HG03521 (cell line): ENCODE data around the gene DPAGT1.
"Not testable (repeated sequence)": the region's sequence is repeated elsewhere in the genome, so short reads cannot be mapped to it uniquely, and the experiment has no call there.

ENCODE experiments used
- ATAC-seq: cut with Tn5 transposase; IDR thresholded peaks from one replicate; pipeline ENCODE4 v1.9.1; 2021; ENCODE audit warnings: mild to moderate bottlenecking, moderate library complexity; ENCODE audit not compliant: unreplicated experiment

Gene DPAGT1

DNA sequence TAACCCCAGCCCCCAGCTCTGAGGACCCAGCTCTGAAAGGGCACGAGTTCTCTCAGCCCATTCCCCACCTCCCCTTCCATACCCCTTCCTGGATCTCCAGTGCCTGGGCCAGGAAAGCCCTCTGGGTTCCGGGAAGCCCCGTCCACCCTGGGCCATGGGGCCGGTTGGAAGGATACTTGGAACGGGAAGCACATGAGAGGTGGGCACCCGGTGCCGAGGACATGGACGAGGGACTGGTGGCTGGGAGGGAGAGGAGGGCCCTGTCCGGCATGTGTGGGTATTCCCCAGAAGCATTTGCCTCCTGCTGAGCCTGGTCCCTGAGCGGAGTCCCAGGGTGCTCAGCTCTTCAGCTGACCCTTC lies 14.6 kb upstream of the DPAGT1 start:
- no peak for ATAC-seq

DNA sequence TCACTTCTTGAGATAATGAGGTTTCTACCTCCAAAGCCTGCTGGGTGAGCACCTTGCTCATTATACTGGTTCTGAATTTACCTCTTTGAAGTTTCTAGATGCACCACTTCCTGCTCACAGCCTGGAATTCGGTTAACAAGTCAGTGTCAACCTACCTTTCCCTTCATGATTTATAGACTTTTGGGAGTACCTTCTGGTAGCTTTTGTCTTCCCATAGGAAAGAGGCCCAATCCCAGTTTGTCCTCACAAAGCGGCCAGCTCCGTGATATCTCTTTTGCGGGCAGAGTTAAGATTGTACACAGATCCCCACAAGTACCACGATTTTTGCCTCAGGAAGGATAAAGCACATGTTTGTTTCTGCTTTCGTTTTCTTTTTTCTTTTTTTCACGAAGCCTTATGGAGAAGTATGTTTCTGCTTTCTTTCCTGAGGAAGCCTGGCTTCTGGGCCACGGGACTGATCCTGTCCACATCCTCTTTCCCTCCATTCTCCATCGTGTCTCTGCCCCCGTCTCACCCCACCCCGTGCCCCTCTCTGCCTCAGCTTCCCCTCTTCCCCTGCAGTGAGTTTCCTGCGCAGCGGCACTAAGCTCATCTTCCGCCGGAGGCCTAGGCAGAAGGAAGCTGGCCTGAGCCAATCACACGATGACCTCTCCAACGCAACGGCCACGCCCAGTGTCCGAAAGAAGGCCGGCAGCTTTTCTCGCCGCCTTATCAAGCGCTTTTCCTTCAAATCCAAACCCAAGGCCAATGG lies 14.0 kb upstream of the DPAGT1 start:
- ATAC-seq: no peak

DNA sequence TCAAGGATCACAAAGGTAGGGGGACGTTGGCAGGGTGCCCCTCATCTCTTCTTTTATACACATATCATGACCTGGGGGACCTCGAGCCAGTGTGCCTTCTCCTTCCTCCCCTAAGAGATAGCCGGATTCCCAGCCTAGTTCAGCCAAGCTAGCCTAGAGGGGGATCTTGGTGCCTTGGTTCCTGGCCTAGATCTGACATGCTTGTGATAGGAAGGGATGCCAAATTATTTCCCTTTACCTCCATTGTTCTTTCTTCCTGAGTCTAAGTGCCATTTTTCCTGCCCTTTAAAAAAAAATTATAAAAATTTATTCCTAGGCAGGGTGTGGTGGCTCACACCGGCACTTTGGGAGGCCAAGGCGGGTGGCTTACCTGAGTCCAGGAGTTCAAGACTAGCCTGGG lies 12.7 kb upstream of the DPAGT1 start:
- ATAC-seq: no peak

DNA sequence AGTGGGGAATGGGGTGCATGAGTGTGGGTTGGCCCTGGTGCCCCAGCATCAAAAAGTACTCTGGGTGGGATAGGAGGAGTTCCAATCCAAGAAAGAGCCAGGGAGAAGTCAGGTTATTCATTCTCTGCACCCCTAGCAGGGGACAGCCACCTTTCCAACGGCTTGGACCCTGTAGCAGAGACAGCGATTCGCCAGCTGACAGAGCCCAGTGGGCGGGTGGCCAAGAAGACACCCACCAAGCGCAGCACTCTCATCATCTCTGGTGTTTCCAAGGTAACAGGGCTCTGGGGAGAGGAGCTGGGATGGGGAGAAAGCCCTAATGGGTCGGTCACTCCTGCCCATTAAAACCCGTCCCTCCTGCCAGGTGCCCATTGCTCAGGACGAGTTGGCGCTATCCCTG lies 12.1 kb upstream of the DPAGT1 start:
- no peak for ATAC-seq

DNA sequence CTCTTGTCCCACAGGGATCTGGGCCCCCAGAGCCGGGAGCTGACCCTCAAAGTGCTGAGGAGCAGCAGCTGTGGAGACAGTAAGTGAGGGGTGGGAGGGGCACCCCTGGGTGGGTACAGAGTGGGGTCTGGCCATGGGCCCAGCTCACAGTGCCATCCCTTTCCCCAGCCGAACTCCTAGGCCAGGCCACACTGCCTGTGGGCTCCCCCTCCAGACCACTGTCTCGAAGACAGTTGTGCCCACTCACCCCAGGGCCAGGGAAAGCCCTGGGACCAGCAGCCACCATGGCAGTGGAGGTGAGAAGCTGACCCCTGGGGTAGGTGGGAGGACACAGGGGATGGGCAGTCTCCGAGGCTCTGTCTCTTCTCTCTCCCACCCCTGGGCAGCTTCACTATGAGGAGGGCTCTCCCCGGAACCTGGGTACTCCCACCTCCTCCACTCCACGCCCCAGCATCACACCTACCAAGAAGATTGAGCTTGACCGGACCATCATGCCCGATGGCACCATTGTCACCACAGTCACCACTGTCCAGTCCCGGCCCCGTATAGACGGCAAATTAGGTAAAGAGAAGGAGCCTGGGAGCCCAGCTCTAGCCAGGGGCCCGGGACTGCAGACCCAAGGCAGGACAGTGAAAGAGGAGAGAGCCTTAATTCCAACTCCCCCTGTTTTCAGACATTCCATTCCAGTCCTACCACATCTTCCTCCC lies 10.8 kb upstream of the DPAGT1 start:
- no peak for ATAC-seq

DNA sequence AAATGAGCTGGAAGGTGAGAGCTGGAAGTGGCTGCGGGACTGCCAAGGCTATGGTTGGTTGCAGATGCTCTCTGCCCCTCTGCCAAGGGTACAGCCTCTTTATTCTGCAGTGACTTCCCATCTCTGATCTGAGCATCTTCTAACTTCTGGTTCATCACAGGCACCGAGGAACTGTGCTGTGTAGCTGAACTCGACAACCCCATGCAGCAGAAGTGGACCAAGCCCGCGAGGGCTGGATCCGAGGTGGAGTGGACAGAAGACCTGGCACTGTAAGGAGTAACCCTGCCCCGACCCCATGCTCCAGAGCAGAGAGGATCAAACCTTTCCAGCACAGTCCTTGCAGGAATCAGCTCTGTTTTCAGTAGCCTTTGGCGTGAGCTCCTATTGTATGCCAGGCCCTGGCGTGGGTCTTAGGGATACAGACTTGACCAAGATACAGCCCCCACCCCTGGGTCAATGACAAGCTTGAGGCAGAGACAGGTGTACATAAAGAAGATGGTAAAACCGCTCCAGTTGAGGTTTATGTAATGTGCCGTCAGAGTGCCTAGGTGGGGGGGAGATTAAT lies 9.8 kb upstream of the DPAGT1 start:
- no peak for ATAC-seq

DNA sequence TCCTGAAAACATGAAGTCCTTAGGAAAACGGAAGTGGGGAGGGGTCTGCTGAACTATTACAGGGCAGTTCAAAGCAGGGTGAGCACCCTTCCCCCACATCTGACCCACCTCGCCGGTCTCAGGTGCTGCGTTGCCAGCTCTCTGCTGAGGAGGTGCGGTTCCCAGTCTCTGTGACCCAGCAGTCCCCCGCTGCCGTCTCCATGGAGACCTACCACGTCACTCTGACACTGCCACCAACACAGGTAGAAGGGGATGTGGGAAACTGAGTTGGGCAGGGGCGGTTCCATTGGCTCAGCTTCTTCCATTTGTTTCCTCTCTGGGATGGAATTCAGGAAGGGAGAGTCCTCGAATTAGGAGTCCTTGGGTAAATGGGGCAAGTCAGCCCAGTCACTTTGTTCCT lies 8.8 kb upstream of the DPAGT1 start:
- no peak for ATAC-seq

DNA sequence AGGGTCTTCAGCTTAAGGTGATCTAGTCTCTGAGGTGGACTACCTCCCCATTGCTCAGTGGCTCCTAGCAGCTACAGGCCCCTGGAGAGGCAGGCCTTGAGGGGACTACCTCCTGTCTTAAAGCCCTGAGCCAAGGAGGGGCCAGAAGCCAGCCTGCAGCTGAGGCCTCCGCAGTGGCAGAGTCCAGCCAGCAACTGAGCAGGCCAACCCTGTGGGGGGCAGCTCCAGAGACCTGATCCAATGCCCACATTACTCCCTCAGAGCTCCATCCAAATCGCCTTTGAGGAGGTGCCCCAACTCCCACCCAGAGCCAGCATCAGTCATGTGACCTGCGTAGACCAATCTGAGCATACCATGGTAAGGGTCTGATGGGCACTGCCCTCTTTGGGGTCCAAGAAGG lies 8.2 kb upstream of the DPAGT1 start:
- no peak for ATAC-seq

DNA sequence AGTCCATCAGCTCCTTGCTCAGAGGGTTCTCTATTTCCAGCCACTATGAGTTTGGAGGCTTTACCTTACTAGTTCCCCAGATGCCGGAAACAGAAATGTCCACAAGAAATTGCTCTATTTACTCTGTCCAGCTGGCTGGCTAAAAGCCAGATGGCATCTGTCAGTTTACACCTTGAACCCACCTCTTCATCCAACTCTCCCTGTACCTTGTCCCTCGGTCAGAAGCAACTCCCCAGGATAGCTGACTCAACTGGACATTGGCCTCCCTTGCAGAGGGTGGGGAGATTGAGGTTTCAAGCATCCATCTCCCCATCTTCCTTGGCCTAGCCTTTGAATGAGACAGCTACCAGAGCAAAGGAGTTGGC lies 7.2 kb upstream of the DPAGT1 start:
- ATAC-seq: no peak

DNA sequence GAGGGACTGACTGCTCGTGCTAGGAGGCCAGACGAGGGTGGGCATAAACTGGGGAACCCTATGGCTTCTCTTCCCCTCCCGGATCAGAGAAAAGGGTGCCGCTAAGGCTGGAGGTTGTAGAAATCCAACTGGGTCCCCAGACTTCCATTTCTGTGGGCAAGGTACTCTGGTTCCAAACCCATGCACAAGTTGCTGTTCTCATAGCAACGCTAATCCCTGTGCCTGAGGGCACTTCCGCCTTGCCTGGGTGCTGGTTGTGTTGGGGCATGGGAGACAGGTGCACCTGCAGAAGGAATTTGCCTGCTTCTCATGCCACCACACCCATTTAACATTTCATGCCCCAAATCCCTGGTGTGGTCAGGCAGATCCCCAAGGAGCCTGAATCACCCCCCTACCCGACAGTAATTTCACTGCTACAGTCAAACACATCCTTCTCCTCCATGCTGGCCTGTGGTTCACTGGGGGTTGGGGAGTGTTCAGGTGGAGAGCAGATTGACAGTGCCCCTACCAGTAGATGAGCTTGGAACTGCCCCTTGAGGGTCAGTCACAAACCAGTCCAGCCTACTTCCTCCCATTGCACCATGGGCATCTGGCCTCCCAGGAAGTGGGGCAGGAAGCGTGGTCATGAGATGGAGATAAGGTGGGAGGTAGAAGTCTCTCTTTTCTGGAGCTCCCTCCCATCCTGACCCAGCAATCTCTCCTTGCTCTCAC lies 6.6 kb upstream of the DPAGT1 start:
- ATAC-seq: no peak

DNA sequence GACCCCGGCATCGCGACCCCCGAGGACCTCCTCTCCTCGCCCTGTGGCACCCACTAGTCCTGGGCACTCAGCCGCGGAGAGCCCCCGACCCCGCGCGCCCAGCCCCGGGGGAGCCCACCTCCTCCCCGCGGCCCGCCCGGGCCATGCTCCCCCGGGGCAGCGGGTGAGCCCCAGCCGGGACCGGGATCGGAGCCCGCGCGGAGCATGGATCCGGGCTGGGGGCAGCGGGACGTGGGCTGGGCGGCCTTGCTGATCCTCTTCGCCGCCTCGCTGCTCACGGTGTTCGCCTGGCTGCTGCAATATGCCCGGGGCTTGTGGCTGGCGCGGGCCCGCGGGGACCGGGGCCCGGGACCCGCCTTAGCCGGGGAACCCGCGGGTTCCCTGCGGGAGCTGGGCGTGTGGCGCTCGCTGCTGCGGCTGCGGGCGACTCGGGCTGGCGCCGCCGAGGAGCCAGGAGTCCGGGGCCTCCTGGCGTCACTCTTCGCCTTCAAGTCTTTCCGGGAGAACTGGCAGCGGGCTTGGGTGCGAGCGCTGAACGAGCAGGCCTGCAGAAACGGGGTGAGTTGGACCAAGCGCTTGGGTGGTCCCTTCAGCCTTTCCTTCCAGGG lies 6.0 kb upstream of the DPAGT1 start:
- peak; percentile 26 for ATAC-seq

DNA sequence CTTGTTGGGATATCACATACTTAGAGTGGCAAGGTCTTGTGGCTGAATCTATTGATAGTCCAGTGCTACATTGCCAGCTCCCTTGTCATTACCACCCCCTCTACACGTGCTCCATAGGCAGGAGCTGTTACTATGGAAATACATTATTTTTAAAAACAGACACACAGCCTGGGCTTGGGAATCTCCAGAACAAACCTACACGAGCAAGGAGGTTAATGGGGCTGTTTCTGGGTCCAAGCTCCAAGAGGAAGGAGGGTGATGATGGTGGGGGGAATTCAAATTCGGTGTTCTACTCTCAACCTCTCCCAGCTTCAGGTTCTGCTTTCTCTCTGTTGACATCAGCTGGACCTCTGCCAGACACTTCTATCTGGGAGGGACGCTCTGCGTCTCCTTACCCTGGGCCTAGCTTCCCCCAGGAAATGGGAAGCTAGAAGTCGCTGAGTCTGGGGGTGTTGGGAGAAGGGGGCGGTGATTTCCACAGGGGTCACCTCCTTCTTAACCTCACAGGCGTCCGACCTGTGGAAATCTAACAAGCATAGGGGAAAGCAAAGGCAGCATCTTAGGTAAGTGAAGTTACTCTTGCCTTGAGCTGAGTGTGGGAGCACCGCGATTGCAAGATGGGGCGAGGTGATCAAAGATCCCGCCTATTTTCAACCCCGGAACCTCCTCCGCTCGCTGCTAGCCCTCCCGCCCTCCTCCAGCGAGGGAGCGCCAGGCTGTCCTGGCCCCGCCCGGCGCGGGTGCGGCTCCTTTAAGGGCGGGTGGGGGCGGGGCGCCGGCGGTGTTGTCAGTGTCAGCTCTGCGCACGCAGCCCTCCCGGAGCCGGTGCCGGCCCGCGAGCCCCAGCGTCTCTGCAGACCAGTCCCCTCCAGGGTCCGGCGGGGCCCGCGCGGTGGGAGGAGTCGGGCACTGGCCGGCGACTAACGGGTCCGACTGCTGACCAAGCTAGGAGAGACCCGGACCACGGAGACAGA lies 5.2 kb upstream of the DPAGT1 start, which contains the start of gene C2CD2L:
C2CD2L (plus strand) TSS at position 781 of the 974 bp plus-strand sequence. CDS start 398 bp downstream, outside the sequence.
- peak; percentile 74 for ATAC-seq

DNA sequence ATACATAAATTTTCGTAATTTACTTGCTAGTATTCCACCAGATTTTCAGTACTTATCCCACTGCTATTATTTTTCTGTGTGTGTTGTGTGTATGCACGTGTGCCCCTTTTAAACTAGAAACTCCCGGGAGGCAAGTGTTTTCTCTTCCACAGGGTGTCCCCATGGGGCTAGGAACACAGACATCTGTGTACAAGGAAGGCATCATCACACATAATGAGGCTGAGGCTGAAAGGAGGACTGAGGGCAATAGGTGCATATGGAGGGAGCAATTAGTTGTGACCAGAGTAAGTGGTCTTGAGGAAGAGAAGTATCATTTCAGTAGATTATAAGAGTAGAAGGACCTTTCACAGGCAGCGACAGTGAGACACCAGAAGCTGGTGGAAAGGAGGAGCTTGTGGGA lies 2.1 kb upstream of the DPAGT1 start:
- ATAC-seq: no peak

DNA sequence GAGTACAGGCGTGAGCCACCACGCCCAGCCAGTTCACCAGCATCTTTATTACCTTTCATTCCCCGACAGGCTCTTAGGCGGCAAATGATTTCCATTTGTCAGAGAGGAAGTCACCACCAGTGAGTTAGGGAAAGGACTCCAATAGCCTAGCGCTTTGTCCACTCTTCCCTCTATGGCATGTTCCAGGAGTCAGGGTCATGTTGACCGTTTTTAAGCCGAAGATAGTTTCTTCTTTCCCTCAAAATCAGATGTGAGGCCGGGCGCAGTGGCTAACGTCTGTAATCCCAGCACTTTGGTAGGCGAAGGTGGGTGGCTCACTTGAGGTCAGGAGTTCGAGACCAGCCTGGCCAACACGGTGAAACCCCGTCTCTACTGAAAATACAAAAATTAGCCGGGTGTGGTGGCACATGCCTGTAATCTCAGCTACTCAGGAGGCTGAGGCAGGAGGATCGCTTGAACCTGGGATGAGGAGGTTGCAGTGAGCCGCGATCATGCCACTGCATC lies 1.6 kb upstream of the DPAGT1 start:
- not testable (repeated sequence) for ATAC-seq

DNA sequence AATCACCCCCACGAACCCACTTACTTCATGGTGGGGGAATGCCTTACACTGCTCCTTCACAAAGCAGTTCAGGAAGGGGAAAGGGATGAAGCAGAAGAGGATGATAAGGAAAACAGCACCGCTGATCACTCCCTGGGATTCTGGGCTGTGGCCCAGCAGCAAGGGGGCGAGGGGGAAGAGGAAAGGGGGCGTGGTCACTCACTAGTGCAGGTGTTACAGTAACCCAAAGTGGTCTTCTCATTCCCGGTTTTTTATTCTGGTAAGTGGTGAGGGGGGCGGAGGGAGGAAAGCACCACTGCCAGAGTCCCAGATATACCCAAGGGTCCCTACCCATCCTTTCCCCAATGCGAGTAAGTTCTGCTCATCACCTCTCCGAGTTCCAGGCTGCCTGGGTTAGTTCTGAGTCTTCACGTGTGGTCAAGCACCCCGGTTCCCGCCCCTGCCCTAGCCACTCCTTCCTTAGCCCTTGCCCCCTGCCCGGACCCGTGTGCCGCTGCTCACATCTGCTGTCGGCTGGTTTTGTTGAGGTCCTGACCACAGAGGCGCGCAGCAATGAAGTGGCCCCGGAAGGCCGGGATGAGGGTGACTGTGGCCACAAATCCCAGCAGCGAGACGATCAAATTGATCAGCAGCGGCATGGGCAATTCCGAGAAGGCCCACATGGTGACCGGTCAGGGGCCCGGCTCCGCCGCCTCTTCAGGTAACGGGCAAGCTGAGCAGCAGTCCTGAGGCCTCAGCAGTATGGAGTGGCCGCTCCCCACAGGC lies 477 bp downstream of the DPAGT1 start:
- ATAC-seq: peak; percentile 22

DNA sequence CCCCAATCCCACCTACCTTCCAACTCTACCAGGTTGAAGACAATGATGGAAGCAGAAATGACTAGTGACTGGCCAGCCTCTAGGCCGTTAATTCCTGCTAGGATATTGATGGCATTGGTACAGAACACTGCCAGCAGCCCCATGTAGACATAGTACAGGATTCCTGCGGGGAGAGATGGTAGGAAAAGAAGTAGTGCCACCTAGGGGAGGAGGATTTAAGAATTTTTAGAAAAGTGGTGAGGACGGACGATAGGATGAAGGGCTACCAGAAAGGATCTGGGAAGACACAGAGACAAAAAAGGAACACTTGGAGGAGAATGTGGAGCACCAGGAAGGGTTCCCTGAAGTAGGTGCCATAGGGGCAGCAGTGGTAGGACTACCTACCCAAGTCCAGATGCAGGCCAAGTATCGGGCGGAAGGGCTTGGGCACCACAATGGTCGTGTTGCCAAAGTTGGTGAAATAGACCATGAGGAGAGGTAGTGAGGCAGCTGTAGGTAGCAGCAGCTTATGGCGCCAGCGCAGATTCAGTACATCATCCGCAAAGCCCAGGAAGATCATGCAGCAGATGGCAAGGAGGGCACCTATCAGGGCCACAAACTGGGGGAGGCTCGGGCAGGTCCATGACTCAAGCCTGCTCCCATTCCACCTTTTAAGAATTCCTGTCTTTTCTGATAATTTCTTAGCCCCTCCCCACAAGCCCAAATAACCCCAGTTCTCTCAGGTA lies 1.2 kb downstream of the DPAGT1 start:
- no peak for ATAC-seq

DNA sequence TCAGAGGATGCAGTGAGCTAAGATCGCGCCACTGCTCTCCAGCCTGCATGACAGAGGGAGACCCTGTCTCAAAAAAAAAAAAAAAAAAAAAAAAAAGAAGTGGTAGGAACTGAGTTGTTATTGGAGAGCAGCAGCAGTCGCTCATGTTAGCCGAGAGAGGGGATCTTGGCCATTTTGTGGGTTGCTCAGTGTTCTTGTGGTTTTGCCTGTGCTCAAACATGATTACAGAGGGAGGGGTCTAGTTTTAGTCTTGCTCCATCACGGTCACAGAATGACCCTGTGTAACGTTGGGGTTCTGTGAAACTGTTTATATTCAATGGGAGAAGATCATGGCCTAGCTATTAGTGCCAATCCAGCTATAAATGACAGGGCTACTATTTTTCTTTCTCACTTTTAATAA lies 1.9 kb downstream of the DPAGT1 start:
- no peak for ATAC-seq

DNA sequence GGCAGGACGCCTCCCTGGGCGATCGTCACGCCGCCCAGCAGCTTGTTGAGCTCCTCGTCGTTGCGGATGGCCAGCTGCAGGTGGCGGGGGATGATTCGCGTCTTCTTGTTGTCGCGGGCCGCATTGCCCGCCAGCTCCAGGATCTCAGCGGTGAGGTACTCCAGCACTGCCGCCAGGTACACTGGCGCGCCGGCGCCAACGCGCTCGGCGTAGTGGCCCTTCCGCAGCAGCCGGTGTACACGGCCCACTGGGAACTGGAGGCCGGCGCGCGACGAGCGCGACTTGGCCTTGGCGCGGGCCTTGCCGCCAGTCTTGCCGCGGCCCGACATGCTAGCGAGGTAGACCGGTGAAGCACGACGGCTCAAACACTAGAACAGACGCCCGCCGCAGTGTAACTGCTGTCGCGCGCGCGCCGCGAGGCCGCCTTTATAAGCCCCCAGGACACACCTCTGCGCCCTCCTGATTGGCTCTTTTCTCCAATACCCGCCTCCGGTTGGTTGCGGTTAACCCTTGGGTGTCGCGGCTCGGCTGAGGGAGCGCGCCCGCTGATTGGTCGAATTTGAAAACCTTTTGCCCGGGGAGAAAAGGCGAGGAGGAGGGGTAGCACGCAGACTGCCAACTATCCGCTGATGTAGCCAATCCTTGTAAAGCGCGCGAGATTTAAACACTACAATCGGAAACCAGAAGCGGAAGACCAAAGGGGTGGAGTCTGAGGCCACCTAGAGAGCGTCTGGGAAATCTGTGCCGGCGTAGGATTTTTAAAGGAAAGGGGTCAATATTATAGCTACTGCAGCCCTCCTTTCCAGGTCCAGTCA lies 6.4 kb downstream of the DPAGT1 start:
- ATAC-seq: peak; percentile 74
